GM19455 (cell line): Measurements from ENCODE around the gene UAP1.

Experiments used
- ATAC-seq: cut with Tn5 transposase; IDR thresholded peaks from one replicate; pipeline ENCODE4 v1.9.1; 2021; ENCODE audit not compliant: unreplicated experiment

UAP1 gene

DNA sequence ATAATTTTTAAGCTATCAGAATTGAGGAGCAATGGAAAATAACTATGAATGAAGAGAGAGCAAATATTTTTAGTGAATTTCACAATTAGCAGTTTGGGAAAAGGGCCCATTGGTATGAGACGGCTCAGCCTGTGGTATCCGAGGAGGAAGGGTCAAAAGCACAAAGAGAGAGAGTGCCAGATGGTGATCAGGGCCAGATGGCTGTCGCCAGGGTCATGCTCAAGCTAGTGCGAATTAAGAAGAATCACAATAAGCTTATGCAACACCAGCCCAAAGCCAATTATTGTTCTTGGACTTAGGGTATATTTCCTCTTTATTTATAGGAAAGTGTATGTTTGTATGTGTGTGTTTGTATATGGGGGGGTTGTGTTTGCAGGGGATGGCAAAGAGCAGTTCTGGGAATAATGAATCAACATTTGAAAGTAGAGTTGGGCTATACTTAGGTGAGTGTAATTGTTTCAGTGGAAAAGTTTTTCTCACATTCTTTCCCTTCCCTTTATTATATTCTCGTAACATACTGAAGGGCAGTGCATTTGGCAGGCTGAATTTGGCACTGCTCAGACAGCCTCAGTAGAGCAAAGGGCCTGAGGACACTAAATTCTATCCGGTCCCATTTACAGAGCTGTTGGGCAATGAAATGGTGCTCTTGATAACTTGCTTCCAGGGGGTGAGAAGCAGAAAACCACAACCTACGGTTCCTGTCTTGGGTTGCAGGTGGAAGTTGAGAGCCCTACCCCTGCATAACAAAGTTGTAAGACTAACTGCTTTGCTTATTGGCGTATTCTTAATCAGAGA lies 51.3 kb downstream of the UAP1 start:
- ATAC-seq, result no peak

GRCh38 chr1:162616848-162617247 lies 55.3 kb downstream of the UAP1 start:
- no peak for ATAC-seq

DNA sequence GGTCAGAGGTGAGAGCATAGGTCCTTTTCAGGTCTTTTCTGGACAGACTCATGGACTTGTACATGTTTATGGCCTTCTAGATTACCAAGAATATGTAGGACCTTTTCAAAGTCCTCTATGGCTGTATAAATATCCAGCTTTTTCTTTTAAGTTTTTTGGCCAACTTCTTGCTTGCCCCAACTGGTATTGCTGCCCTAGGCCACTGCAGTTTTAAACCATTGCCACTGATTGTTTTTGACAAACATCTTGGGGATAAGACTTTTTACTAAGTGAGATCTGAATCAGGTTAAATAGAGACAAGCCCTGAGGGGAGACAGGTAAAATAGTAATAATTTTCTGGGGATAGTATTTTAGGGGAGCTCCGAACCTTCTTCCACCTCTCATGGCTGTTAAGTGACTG lies 56.0 kb downstream of the UAP1 start:
- no peak for ATAC-seq

DNA sequence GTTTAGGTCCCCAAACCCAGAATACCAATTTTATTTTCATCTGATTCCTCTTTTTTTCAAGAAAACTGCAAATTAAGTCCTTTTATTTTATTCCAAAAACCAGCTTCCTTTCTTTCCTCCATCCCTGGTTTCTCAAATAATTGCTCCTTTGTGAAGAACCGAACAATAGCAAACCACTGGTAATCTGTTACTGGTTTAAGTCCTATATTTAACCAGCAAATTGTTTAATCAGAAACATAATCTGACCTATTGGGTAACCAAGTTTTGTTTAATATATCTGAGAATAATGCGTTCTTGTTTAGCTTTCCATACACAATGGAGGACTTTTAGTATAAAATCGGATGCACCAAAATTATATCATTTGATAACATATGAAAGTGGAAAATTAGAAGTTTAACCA lies 57.6 kb downstream of the UAP1 start:
- no peak for ATAC-seq

DNA sequence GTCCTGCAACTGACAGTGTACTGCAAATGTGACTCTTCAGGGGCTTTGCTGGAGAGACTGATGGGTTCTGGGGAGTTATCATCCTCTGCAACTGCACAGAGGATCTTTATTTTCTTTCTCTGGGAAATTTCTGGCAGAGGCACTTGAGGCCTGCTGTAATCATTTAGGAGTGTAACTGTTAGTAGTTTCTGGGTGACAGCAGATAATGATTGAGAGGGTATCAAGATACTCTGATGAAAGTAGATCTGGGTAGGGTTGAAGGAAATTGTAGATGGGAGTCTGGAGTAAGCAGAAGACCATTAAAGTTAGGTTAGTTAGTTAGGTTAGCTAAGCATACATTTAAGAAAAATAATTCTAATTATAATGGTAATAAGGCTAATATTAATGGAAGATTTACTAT lies 59.7 kb downstream of the UAP1 start:
- ATAC-seq, result no peak

- ATAC-seq, result no peak
These were observed 64.2 kb downstream of the UAP1 start for GRCh38 chr1:162625679-162626078.

GRCh38 chr1:162626094-162626493 lies 64.6 kb downstream of the UAP1 start:
- ATAC-seq, result no peak

DNA sequence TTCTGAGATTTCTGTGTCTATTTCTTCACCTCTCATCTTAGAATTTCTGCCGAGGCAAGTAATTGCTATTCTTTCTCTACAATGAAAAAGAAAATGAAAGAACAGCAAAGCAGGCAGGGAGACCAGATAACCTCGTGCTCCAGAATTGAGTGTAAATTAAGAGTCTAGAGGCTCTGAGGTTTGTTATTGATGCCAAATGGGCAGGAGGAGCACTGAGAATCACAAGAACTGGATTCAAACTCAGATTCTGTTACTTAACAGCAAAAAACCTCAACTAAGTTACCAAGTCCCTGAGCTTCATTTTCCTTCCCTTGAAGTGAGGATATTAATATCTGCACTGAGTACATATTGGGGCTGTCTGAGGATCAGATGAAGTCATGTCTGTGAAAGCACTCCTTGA lies 65.2 kb downstream of the UAP1 start:
- ATAC-seq, result no peak

DNA sequence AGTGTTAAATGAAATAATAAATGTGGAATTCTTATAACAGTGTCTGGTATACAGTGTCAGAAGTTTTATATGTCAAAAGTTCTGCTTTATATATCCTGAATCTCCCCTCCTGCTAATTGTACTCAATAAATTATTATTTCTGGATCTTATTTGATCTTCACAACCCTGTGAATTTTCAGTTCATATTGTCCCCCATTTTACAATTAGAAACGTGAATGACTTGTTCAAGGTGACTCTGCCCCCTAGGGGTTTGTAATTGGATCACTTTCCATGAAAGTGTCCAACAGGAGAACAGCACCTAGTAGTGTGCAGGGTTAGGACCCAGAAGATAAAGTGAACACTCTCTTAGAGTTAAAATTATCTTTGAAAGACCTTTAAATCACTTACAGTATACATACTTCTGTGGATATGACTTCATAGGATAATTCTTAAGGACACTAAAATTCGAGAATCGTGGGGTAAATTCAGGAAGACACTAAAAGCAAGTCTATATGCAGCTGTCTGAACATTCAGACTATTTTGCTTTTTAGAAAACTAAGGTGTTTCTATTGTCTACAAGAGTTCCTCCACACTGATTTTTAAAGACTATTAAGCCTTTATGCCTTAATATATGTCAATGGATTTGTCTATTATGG lies 66.3 kb downstream of the UAP1 start:
- no peak for ATAC-seq

- ATAC-seq, result no peak
These were observed 67.6 kb downstream of the UAP1 start for GRCh38 chr1:162629077-162629627.

DNA sequence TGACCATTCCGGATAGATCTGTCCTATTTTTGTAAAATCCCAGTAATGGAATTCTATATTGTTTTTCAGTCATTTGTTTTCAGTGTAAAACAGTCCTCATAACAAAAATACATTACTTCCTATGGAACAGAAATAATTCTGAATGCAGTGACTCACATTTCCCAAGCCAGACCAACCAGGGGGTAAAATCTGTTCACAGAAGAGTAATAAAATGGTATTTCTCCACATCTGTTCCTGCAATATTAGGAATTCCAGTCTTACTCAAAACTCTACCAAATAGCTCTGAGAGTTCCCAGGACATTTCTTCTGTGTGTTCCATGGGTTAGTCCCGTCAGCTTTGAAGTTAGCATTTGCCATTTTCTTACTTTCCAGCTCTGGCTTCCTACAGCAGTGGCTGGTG lies 68.1 kb downstream of the UAP1 start:
- no peak for ATAC-seq

DNA sequence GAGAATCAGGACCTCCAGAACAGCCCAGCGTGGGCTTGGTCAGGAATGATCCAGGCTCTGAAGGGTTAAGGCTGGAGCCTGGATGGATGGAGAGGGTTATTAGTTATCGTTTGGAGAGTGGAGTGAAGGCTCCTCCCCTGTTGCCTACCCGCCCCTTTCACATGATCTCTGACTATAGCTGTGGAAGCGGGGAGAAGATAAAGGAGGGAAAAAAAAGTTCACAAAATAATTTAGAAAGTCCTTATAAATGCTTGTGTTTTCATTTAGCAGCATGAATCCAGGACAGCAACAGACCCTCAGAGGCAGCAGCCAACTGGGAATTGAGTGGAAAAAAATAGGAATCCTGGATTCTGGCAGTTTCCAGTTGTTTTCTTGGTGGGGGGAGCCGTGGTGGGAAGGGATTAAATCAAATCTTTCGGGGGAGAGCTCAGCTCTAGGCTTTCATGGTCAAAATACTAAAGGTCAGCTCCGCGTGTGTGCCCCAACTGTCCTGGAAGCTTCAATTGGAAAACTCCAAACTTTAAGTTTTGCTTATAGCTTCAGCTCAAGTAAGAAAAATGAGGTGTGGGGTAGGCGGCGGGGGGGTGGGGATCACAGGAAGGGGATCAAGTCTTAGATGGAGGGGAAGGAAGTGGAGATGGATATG lies 70.1 kb downstream of the UAP1 start:
- no peak for ATAC-seq

DNA sequence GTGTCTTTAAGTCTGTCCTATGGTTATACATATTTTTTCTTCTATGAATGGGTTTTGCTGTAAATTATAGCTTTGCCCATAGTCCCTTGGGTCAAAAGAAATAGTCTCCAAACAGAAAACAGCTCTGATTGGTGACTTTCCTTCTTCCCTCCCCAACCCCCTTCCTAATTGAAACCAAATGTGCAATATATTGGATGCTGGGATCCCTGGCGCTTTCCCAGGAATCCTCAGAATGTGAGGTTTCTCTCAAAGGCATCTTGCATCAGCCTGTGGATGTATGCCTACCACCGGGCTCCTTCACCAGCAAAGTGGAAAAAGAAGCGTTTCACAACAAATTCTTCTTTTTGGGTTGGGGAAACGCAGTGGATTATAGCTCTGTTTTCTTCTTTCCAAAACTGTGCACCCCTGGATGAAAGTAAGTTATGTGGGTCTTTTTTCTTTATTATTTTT lies 70.7 kb downstream of the UAP1 start, which contains the start of gene DDR2:
Gene DDR2, plus strand, starts transcription at position 248 of the 450 bp plus-strand sequence. CDS start 86,600 bp downstream, outside the sequence.
- no peak for ATAC-seq

DNA sequence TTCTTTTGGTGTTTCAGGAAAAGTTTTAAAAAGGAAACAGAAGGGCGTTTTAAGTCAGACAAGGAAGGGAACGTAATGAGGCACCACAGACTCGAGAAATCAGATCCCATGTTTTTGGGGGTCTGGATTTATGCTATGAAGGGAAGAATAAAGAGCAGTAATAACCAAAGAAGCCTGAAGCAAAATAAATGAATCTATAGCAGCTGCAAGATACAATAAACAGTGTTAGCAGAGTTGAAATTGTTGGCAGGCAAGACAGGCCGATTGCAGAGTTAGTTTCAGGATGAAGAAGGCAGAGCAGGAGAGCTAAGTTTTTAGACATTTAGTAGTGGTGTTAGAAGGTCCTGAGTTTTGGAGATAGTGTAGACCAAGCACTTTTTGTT lies 71.2 kb downstream of the UAP1 start:
- ATAC-seq, result no peak

DNA sequence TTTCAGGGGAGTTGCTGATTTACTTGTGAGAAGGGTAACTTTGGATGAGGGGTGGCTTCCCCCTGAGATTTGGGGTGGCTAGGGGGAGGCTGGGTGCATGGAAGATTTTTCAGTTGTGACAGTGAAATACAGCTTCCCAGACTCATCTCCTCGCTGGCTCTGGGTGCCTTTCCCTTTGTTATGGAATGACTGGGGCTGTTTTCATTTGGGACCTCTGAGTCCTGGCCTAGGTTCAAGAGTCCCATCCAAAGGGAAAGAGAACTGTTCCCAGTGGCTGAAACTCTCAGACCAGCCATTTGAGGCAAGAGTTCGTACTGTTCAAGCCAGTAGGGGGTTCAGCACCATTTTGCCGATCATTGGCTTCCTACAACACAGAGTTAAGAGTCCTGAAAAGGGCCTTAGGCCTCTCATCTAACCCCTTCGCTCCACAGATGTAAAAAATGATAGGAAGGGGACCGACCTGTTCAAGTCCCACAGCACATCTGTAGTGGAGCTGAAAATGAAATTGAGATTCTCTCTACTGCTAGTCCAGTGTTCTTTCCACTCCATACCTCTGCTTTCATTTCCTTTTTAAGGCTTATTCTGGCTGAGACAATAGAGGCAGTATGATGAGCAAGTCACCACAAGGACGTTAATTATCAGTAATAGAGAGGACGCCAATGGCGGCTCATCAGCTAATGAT lies 71.7 kb downstream of the UAP1 start:
- ATAC-seq, result peak; percentile 60

GRCh38 chr1:162635418-162635817 lies 73.9 kb downstream of the UAP1 start:
- ATAC-seq, result no peak

DNA sequence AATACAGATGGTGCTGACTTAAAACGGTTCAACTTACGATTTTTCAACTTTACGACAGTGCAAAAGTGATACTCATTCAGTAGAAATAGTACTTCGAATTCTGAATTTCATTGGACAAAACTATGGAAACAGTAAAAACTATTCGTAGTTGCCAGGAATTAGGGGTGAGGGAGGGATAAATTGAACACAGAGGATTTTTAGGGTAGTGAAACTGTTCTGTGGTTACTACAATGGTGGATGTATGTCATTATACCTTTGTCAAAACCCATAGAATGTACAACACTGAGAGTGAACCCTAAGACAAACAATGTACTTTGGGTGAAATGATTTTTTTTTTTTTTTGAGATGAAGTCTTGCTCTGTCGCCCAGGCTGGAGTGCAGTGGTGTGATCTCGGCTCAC lies 78.2 kb downstream of the UAP1 start:
- ATAC-seq, result peak; percentile 86

DNA sequence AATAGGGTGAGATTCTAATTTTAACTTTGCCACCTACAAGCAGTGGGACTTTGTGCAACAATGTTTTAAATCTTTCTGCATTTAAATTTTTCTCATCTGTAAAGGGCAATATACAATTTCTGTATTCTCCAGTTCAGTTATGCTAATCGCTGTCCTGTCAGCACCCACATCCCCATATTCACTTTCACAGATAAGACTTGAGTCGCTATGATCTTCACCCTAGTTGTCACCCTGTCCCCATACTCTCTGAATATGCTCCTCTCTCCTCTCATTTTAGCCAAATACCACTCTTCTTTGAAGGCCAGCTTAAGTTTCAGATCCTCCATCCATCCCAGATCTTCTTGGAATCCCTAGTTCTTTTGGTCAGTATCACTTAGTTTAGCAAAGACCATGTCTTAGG lies 79.6 kb downstream of the UAP1 start:
- ATAC-seq, result no peak

GRCh38 chr1:162644986-162645314 lies 83.4 kb downstream of the UAP1 start:
- no peak for ATAC-seq

GRCh38 chr1:162645666-162646065 lies 84.1 kb downstream of the UAP1 start:
- no peak for ATAC-seq

DNA sequence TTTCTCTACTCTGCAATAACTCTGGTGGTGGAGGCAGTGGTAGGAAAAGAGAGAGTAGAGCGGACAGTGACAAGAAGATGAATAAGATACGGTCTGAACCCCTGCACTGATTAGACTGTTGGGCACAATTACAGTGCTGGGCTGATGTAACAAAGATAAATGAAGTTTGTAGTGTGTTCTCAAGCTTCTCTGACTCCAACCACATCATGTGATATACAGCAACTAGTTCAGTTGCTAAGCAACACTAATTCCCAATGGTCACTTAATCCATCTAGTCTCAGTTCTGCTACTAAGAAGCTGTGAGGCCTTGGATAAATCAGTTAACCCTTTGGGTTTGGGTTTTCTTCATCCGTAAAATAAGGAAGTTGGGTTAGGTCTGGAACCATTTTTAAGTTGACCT lies 88.1 kb downstream of the UAP1 start:
- no peak for ATAC-seq
